ENCODE results near the gene SGMS2.
"Not testable (repeated sequence)": the region's sequence is repeated elsewhere in the genome, so short reads cannot be mapped to it uniquely, and the experiment has no call there.

SGMS2 gene

GRCh38 chr4:107916623-107917022 is 91.9 kb downstream of the SGMS2 start:
- DNase-seq, result no peak

GRCh38 chr4:107917500-107917899 is 92.8 kb downstream of the SGMS2 start:
- no peak for DNase-seq

DNA sequence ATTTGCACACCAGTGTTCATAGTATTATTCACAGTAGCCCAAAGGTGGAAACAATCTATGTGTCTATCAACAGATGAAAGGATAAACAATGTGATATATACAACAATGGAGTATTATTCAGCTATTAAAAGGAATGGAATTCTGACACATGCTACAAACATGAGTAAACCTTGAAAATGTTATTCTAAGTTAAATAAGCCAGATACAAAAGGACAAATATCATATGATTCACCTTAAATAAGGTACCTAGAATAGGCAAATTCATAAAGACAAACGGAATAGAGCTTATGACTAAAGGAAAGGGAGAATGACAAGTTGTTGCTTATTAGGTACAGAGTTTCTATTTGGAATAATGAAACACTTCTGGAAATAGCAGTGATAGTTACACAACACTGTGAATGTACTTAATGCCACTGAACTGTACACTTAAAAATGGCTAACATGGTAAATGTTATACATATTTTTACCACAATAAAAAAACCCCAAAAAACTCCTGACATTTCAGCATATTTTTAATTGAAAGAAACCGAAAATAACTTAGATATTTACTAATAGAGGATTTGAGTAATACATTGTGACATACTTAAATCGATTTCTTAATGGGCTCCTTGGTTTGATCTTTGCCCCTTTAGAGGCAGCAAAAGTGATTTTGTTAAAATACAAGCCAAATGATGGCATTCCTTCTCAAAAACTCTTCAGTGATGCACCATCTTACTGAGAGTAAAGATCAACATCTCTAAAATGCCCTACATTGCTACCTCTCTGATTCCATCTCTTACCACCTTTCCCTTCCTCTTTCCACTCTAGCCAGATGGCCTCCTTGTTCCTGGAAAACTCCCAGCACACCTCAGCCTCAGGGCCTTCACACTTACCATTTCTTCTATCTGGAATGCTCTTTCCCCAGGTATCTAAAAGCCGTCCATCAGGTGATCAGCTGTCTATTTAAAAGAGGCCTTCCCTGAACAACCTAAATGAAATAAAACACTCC is 98.0 kb downstream of the SGMS2 start:
- DNase-seq, result no peak

DNA sequence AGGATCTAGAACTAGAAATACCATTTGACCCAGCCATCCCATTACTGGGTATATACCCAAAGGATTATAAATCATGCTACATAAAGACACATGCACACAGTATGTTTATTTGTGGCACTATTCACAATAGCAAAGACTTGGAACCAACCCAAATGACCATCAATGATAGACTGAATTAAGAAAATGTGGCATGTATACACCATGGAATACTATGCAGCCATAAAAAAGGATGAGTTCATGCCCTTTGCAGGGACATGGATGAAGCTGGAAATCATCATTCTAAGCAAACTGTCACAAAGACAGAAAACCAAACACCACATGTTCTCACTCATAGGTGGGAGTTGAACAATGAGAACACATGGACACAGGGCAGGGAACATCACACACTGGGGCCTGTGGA is 101.0 kb downstream of the SGMS2 start:
- DNase-seq, result not testable (repeated sequence)

DNA sequence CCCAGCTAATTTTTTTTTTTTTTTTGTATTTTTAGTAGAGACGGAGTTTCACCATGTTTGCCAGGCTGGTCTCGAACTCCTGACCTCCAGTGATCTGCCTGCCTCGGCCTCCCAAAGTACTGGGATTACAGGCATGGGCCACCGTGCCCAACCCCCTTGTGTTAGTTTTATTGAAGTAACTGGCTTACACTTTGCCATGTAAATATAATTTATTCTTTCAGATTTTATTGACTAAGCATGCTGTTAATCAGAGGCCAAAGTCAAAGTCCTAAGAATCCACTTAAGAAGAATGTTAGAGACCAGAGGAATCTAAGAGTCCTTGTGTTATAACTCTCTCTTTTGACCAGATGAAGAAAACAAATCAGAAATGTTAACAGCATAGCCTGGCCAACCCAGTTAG is 102.1 kb downstream of the SGMS2 start:
- DNase-seq, result not testable (repeated sequence)

- peak; percentile 4 to 59 for DNase-seq
These were observed 106.4 kb downstream of the SGMS2 start, which contains the start of gene CYP2U1 for GRCh38 chr4:107930821-107931774. CYP2U1 (plus strand) TSS chr4:107931549; CDS start chr4:107931644, 95 bp downstream.

GRCh38 chr4:107931775-107932321 is 107.1 kb downstream of the SGMS2 start:
- no peak for DNase-seq

DNA sequence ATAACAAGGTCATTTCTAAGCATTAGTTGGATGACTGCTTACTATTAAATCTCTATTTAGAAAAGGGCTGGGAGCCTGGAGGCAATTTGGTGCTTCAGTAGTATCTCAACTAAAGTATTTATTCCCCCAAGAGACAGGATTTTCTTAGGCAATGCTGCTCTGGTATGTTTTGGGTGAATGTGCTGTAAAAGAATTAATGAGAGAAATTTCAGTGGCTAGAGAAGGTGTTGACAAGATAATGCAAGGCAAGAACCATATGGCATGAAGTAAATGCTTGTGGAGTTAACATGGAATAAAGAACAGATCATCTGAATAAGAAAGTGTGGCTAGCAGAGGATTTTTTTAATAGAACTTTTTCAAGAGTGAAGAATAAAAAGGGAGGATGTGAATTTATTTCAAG is 110.5 kb downstream of the SGMS2 start:
- DNase-seq, result no peak

DNA sequence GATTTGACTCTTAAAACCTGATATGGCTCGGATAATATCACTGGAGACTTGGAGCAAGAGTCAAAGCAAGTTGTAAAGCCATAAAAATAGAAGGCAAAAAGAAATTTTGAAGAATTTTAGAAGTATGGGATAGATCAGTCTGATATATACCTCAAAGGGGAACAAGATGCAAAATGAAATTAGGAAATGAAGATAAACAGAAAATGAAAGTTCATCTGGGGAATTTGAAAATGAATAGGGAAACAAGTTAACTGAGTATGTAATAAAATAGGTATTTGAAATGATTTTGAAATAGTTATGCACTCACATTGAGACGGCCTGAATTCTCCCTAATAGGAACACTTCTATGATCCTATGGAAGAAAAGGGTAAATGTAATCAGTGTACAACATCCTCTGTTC is 112.3 kb downstream of the SGMS2 start:
- no peak for DNase-seq

- DNase-seq, result no peak
These were observed 114.6 kb downstream of the SGMS2 start for GRCh38 chr4:107939307-107939706.

DNA sequence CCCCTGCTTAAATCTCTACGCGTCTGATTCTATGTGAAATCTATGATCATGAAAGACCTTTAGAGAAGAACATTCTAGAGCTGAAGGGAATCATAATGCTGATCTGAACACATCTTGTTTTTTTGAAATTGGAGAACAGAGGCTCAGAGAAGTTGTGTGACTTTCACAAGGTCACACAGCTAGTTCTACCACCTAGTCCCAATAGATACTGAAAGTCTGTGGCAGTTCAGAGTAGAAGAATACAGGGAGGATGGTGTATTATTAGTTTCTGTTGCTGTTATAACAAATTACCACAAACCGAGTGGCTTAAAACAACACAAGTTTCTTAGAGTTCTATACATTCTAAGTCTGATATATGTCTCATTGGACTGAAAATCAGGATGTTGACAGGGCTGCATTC is 121.1 kb downstream of the SGMS2 start:
- no peak for DNase-seq

- DNase-seq, result no peak
These were observed 126.2 kb downstream of the SGMS2 start for GRCh38 chr4:107950746-107951540.

DNA sequence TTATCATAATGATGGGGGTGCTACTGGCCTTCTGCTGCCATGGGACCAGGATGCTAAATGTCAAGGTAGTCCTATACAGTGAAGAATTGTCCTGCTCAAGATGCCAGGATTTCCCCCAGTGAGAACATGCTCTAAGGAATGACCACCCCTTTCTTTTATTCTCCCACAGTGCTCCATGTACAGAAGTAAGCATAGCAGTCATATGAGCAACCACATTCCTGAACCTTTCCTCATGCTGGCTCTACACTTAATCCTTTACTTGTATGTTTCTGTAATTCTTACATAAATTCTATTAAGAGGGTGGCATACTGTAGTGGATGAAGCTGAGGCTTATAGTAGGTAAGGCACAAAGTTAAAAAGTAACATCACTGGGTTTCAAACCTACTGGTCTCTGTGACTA is 126.8 kb downstream of the SGMS2 start:
- no peak for DNase-seq

- no peak for DNase-seq
These were observed 131.3 kb downstream of the SGMS2 start for GRCh38 chr4:107956011-107956410.
